ENCODE results near the gene IMMP2L.
A peak's percentile ranks its signal among the peaks of the same experiment; 100 is the strongest.

IMMP2L gene

GRCh38 chr7:110623436-110623835 lies 938.9 kb downstream of the IMMP2L start:
- H3K9me3 Mint-ChIP-seq = no peaks in the 10 kb centered on the region
- peaks cover 15% of the 10 kb centered on the region for H3K4me1 Mint-ChIP-seq
- no peak overlapping the region for H3K27ac Mint-ChIP-seq
- H3K4me3 Mint-ChIP-seq = no peak overlapping the region
- TF ChIP-seq CTCF (IDR thresholded peaks at IDR 0.05) = no peak
- H3K27me3 Mint-ChIP-seq (ENCODE audit: low read depth, poor library complexity) = no peaks in the 10 kb centered on the region
- H3K36me3 Mint-ChIP-seq (ENCODE audit: low read depth) = no peaks in the 10 kb centered on the region
- no peak for DNase-seq

GRCh38 chr7:110621289-110621688 lies 941.0 kb downstream of the IMMP2L start:
- DNase-seq = no peak
- no peak for TF ChIP-seq CTCF (IDR thresholded peaks at IDR 0.05)
- H3K4me1 Mint-ChIP-seq = peaks cover 15% of the 10 kb centered on the region
- no peak overlapping the region for H3K27ac Mint-ChIP-seq
- H3K36me3 Mint-ChIP-seq (ENCODE audit: low read depth) = no peaks in the 10 kb centered on the region
- H3K27me3 Mint-ChIP-seq (ENCODE audit: low read depth, poor library complexity) = peaks cover 4% of the 10 kb centered on the region
- no peaks in the 10 kb centered on the region for H3K9me3 Mint-ChIP-seq
- no peak overlapping the region for H3K4me3 Mint-ChIP-seq

GRCh38 chr7:110620110-110620735 lies 942.1 kb downstream of the IMMP2L start:
- peak; percentile 3 for DNase-seq
- H3K27me3 Mint-ChIP-seq (ENCODE audit: low read depth, poor library complexity) = peaks cover 4% of the 10 kb centered on the region
- no peak overlapping the region for H3K27ac Mint-ChIP-seq
- no peak for TF ChIP-seq CTCF (IDR thresholded peaks at IDR 0.05)
- H3K36me3 Mint-ChIP-seq (ENCODE audit: low read depth) = no peaks in the 10 kb centered on the region
- H3K4me3 Mint-ChIP-seq = no peak overlapping the region
- no peaks in the 10 kb centered on the region for H3K9me3 Mint-ChIP-seq
- peaks cover 4% of the 10 kb centered on the region for H3K4me1 Mint-ChIP-seq

Measured in nephron progenitor cell (in vitro differentiated cells).